A673 (cell line): ENCODE measurements around the gene TRAPPC10. TPM values are rescaled to one million over a fixed set of nuclear protein-coding genes. Genes with fewer than 3 reads are reported as not detected.

Experiments
- BruUV-seq: library from RNA; stranded (reverse); fragments of 400-500 nt; replicated peaks from 2 replicates; lab custom pipeline; 2021; lab: Mats Ljungman, UMichigan
- CTCF ChIA-PET: fragments of 300-600 bp; sonication (Branson Sonifier 250); formaldehyde crosslinking; loops from one replicate; lab custom pipeline; 2022; ENCODE audit warnings: antibody characterized with exemption; lab: Charles Lee
- POLR2A ChIA-PET: fragments of 300-600 bp; sonication (Branson Sonifier 250); formaldehyde crosslinking; loops from one replicate; lab custom pipeline; 2022; ENCODE audit warnings: antibody characterized with exemption; ENCODE audit not compliant: low non-redundant PET; lab: Charles Lee
- DNase-seq: peaks from one replicate; pipeline ENCODE4 v3.0.0-alpha.2; 2015; ENCODE audit warnings: low spot score
- H3K27ac ChIP-seq: fragments of 200-600 bp; sonication (generic); 2 replicates; pipeline ENCODE4 v1.5.1; 2016; ENCODE audit warnings: mixed run types, low read depth, mild to moderate bottlenecking, mixed read lengths, antibody characterized with exemption, low read length; ENCODE audit not compliant: poor library complexity, severe bottlenecking
- H3K27me3 ChIP-seq: fragments of 200-600 bp; sonication (generic); replicated peaks from 2 replicates; pipeline ENCODE4 v1.6.1; 2017; ENCODE audit warnings: mixed run types, low read depth, mild to moderate bottlenecking, mixed read lengths, antibody characterized with exemption, low read length; ENCODE audit not compliant: insufficient read depth, poor library complexity
- H3K36me3 ChIP-seq: fragments of 200-600 bp; sonication (generic); 2 replicates; pipeline ENCODE4 v1.6.1; 2016; ENCODE audit warnings: mixed run types, mild to moderate bottlenecking, mixed read lengths, antibody characterized with exemption, low read length; ENCODE audit not compliant: insufficient read depth, poor library complexity, severe bottlenecking
- H3K4me1 ChIP-seq: fragments of 200-600 bp; sonication (generic); 2 replicates; pipeline ENCODE4 v1.6.1; 2017; ENCODE audit warnings: mixed run types, mild to moderate bottlenecking, mixed read lengths, antibody characterized with exemption, low read length; ENCODE audit not compliant: insufficient read depth, poor library complexity, severe bottlenecking
- H3K4me3 ChIP-seq: fragments of 200-600 bp; sonication (generic); 2 replicates; pipeline ENCODE4 v1.5.1; 2016; ENCODE audit warnings: low read depth, mixed run types, mild to moderate bottlenecking, mixed read lengths, low read length; ENCODE audit not compliant: poor library complexity, severe bottlenecking
- H3K9me3 ChIP-seq: fragments of 200-600 bp; sonication (generic); 2 replicates; pipeline ENCODE4 v1.6.1; 2016; ENCODE audit warnings: mixed run types, low read depth, mild to moderate bottlenecking, mixed read lengths, antibody characterized with exemption, low read length; ENCODE audit not compliant: poor library complexity, severe bottlenecking
- EZH2 ChIP-seq: fragments of 200-600 bp; sonication (generic); IDR thresholded peaks from 2 replicates; pipeline ENCODE4 v1.6.1; 2017; ENCODE audit warnings: borderline replicate concordance, low read depth, mild to moderate bottlenecking, mixed read lengths, antibody characterized with exemption, low read length; ENCODE audit not compliant: poor library complexity, severe bottlenecking
- intact Hi-C: fragments of 100-400 bp; cut with micrococcal nuclease; formaldehyde crosslinking; loops from one replicate; pipeline ENCODE4 v1.10.0; 2022; ENCODE audit not compliant: unreplicated experiment
- total RNA-seq: library from RNA; stranded (reverse); gene quantifications from 2 replicates; pipeline ENCODE4 v1.2.3, GENCODE V29; 2021
- TF ChIP-seq, protein P1 (sequence below): fragments of 300-800, 200-600 bp; sonication (generic); conservative IDR thresholded peaks from 2 replicates; pipeline ENCODE4 v1.5.1; 2017; ENCODE audit warnings: low read depth, mild to moderate bottlenecking, antibody characterized with exemption, low read length, moderate library complexity, mixed read lengths

The TRAPPC10 gene
- total RNA-seq, 1 experiment from 2014 or later: 51.4 TPM

DNA sequence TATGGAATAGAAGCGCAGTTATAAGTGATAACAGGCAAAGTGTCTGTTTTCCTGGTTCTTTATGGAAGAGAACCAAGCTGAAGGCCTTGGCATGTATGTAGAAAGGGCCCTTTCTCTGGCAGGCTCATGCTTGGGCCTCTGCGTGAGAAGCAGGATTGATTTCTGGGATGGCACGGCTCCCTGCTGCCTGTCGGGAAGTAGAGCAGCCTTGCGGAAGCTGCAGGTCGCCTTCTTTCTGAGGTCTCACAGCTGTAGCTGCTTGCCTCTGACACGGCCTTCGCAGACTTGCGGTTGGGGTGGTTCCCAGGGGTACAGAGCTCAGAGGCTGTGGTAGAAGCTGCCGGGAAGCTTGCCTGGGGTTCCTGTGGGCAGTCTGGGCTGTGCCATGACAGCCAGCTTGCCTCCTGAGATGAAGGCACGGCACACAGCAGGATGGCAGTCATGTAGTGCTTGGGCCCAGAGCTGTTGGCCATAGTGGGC, 39.4 kb downstream of the TRAPPC10 start:
- CTCF ChIA-PET: no interaction called here
- TF ChIP-seq, protein P1, sequence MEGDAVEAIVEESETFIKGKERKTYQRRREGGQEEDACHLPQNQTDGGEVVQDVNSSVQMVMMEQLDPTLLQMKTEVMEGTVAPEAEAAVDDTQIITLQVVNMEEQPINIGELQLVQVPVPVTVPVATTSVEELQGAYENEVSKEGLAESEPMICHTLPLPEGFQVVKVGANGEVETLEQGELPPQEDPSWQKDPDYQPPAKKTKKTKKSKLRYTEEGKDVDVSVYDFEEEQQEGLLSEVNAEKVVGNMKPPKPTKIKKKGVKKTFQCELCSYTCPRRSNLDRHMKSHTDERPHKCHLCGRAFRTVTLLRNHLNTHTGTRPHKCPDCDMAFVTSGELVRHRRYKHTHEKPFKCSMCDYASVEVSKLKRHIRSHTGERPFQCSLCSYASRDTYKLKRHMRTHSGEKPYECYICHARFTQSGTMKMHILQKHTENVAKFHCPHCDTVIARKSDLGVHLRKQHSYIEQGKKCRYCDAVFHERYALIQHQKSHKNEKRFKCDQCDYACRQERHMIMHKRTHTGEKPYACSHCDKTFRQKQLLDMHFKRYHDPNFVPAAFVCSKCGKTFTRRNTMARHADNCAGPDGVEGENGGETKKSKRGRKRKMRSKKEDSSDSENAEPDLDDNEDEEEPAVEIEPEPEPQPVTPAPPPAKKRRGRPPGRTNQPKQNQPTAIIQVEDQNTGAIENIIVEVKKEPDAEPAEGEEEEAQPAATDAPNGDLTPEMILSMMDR: no peak
- no peak for TF ChIP-seq EZH2
- H3K9me3 ChIP-seq: no peaks in the 10 kb centered on the region
- no peak overlapping the region for H3K27ac ChIP-seq
- POLR2A ChIA-PET: interaction anchor here (0.6 kb wide), 1 partner anchor 20 kb away, joined by 3 read pairs; no protein-coding TSS in a partner anchor
- H3K36me3 ChIP-seq: peaks cover 11% of the 10 kb centered on the region
- intact Hi-C loops: no loop called here
- H3K27me3 ChIP-seq: no peaks in the 10 kb centered on the region
- H3K4me3 ChIP-seq: no peak overlapping the region
- DNase-seq: no peak
- BruUV-seq: no TSS peak
- H3K4me1 ChIP-seq: no peaks in the 10 kb centered on the region

DNA sequence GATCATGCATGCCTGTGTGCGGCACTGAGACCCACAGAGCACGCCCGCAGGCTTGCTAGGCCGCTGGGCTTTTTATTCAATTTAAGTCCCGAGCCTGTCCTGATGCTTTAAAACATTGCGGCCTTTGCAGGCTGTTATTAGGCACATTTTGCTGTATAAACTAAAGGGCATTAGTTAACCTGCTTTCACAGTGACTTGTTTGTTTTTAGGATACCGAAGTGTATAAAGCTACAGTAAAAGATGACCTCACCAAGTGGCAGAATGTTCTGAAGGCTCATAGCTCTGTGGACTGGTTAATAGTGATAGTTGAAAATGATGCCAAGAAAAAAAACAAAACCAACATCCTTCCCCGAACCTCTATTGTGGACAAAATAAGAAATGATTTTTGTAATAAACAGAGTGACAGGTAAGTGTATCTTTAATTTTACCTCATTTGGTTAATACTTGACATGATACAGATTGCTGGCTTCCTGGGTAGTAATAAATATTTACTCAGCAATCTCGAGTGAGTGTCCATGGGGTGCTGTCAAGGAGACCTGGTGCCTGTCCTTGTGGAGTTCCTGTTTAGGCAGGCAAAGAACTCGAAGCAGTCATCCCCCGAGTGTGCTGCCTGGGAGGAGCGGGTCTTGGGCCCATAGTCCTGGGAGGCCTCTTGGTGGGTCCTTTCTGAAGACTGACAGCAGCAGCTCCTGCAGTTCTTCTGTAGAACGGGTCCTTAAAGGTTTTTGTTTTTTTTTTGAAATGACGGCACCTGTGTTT, 40.1 kb downstream of the TRAPPC10 start:
- Histone ChIP-seq H3K36me3 (peaks cover 12% of the 10 kb centered on the region), H3K27ac (no peak overlapping the region), H3K4me3 (no peak overlapping the region), H3K4me1 (no peaks in the 10 kb centered on the region), H3K9me3 (no peaks in the 10 kb centered on the region), H3K27me3 (no peaks in the 10 kb centered on the region)
- TF ChIP-seq, protein P1: no peak
- TF ChIP-seq EZH2: no peak
- no TSS peak for BruUV-seq
- ChIA-PET CTCF (no interaction called here), POLR2A (no interaction called here)
- intact Hi-C loops: no loop called here
- no peak for DNase-seq

DNA sequence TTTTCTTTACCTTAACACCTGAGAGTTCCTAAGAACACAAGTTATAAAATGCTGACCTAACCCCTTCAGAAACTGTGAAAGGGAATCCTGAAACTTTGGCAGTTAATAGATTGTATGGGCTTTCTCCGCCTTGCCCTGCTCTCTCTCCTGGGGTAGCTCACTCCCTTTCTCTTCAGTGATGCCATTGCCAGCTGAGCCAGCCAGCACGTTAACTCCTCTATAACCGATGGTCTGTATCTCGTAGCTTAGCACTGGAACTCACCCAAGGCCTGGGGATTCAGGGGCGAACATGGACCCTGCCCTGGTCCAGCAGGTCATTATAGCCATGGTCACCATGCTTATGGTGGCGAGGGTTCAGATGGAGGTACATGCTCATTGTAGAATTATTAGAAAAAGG, 40.7 kb downstream of the TRAPPC10 start:
- no peaks in the 10 kb centered on the region for H3K9me3 ChIP-seq
- no peaks in the 10 kb centered on the region for H3K4me1 ChIP-seq
- no peak for DNase-seq
- TF ChIP-seq, protein P1: no peak
- TF ChIP-seq EZH2: no peak
- POLR2A ChIA-PET: no interaction called here
- H3K27me3 ChIP-seq: no peaks in the 10 kb centered on the region
- intact Hi-C loops: no loop called here
- no peak overlapping the region for H3K27ac ChIP-seq
- CTCF ChIA-PET: no interaction called here
- H3K36me3 ChIP-seq: peaks cover 12% of the 10 kb centered on the region
- BruUV-seq: no TSS peak
- H3K4me3 ChIP-seq: no peak overlapping the region
